GM18508 (cell line): ENCODE data around the gene ARL8B.

ENCODE experiments used
- ATAC-seq: cut with Tn5 transposase; IDR thresholded peaks from one replicate; pipeline ENCODE4 v1.9.1; 2021; ENCODE audit warnings: moderate number of reproducible peaks; ENCODE audit not compliant: insufficient read depth, unreplicated experiment

Gene ARL8B

GRCh38 chr3:5184499-5184898 is 62.4 kb downstream of the ARL8B start:
- no peak for ATAC-seq

- no peak for ATAC-seq
Observed at GRCh38 chr3:5185093-5185673, 63.1 kb downstream of the ARL8B start.

- no peak for ATAC-seq
Observed at GRCh38 chr3:5186089-5186857, 64.2 kb downstream of the ARL8B start.

GRCh38 chr3:5186858-5187155 is 64.7 kb downstream of the ARL8B start:
- no peak for ATAC-seq

GRCh38 chr3:5187156-5187919 is 65.2 kb downstream of the ARL8B start, which contains the start of gene EDEM1:
Gene EDEM1 (plus strand): TSS chr3:5187707. CDS start chr3:5187806, 99 bp downstream.
- peak; percentile 50 for ATAC-seq

- no peak for ATAC-seq
Observed at GRCh38 chr3:5187920-5188418, 65.9 kb downstream of the ARL8B start.

- no peak for ATAC-seq
Observed at GRCh38 chr3:5188419-5189221, 66.5 kb downstream of the ARL8B start.

- ATAC-seq = no peak
Observed at GRCh38 chr3:5190147-5190791, 68.2 kb downstream of the ARL8B start.

- peak; percentile 19 for ATAC-seq
Observed at GRCh38 chr3:5191555-5192304, 69.6 kb downstream of the ARL8B start.

GRCh38 chr3:5192571-5193365 is 70.7 kb downstream of the ARL8B start:
- ATAC-seq = no peak

- ATAC-seq = no peak
Observed at GRCh38 chr3:5194341-5194740, 72.2 kb downstream of the ARL8B start.

GRCh38 chr3:5194801-5195509 is 72.9 kb downstream of the ARL8B start:
- peak; percentile 29 for ATAC-seq

- no peak for ATAC-seq
Observed at GRCh38 chr3:5195605-5196004, 73.5 kb downstream of the ARL8B start.

- no peak for ATAC-seq
Observed at GRCh38 chr3:5197022-5197421, 74.9 kb downstream of the ARL8B start.

GRCh38 chr3:5197470-5198312 is 75.6 kb downstream of the ARL8B start:
- ATAC-seq = peak; percentile 82

GRCh38 chr3:5198313-5198677 is 76.2 kb downstream of the ARL8B start:
- no peak for ATAC-seq
